GM19468 (cell line): ENCODE results near the gene LRP1-AS.

ENCODE experiments used
- ATAC-seq: cut with Tn5 transposase; IDR thresholded peaks from one replicate; pipeline ENCODE4 v1.9.1; 2021; ENCODE audit warnings: mild to moderate bottlenecking, moderate library complexity, moderate number of reproducible peaks; ENCODE audit not compliant: unreplicated experiment; ENCODE audit errors: extremely low read depth

Gene LRP1-AS

GRCh38 chr12:57105011-57105753, 42.2 kb downstream of the LRP1-AS start:
- ATAC-seq: no peak

- ATAC-seq: no peak
Observed at GRCh38 chr12:57104292-57104910, 43.0 kb downstream of the LRP1-AS start.

- no peak for ATAC-seq
Observed at GRCh38 chr12:57103856-57104255, 43.6 kb downstream of the LRP1-AS start.

- no peak for ATAC-seq
Observed at GRCh38 chr12:57101892-57102695, 45.3 kb downstream of the LRP1-AS start.

- ATAC-seq: no peak
Observed at GRCh38 chr12:57099766-57100165, 47.7 kb downstream of the LRP1-AS start.

- ATAC-seq: no peak
Observed at GRCh38 chr12:57099047-57099714, 48.2 kb downstream of the LRP1-AS start.

GRCh38 chr12:57098546-57098945, 48.9 kb downstream of the LRP1-AS start:
- ATAC-seq: no peak

- ATAC-seq: no peak
Observed at GRCh38 chr12:57097554-57097835, 49.9 kb downstream of the LRP1-AS start.

- ATAC-seq: no peak
Observed at GRCh38 chr12:57096748-57097553, 50.5 kb downstream of the LRP1-AS start.

GRCh38 chr12:57096099-57096572, 51.3 kb downstream of the LRP1-AS start:
- no peak for ATAC-seq

- ATAC-seq: no peak
Observed at GRCh38 chr12:57095440-57095839, 52.0 kb downstream of the LRP1-AS start.
